NCI-H2227 treated with DMSO at 0.1 percent for 48 hours (cell line): ENCODE results near the gene BTNL9.
"Not testable (repeated sequence)": the region's sequence is repeated elsewhere in the genome, so short reads cannot be mapped to it uniquely, and the experiment has no call there.

Source experiments
- DNase-seq: peaks from one replicate; lab custom pipeline; 2025; lab: John Stamatoyannopoulos, UW

Gene BTNL9

GRCh38 chr5:181062631-181063030, 22.6 kb downstream of the BTNL9 start:
- DNase-seq = no peak

- DNase-seq = no peak
Measured at GRCh38 chr5:181063514-181063913, 23.4 kb downstream of the BTNL9 start.

GRCh38 chr5:181064987-181065386, 24.9 kb downstream of the BTNL9 start:
- no peak for DNase-seq

GRCh38 chr5:181069767-181070491, 29.9 kb downstream of the BTNL9 start:
- no peak for DNase-seq

- no peak for DNase-seq
Measured at GRCh38 chr5:181070523-181070922, 30.5 kb downstream of the BTNL9 start.

- no peak for DNase-seq
Measured at GRCh38 chr5:181071257-181071656, 31.2 kb downstream of the BTNL9 start.

- DNase-seq = no peak
Measured at GRCh38 chr5:181076920-181077319, 36.9 kb downstream of the BTNL9 start.

- no peak for DNase-seq
Measured at GRCh38 chr5:181081989-181082388, 41.9 kb downstream of the BTNL9 start.

GRCh38 chr5:181084621-181085195, 44.6 kb downstream of the BTNL9 start:
- DNase-seq = no peak

- DNase-seq = no peak
Measured at GRCh38 chr5:181086026-181086883, 46.2 kb downstream of the BTNL9 start.

- DNase-seq = no peak
Measured at GRCh38 chr5:181086884-181087205, 46.8 kb downstream of the BTNL9 start.

- DNase-seq = no peak
Measured at GRCh38 chr5:181087309-181087708, 47.2 kb downstream of the BTNL9 start.

GRCh38 chr5:181088289-181088688, 48.2 kb downstream of the BTNL9 start:
- DNase-seq = no peak

- DNase-seq = no peak
Measured at GRCh38 chr5:181092428-181092827, 52.4 kb downstream of the BTNL9 start.

- not testable (repeated sequence) for DNase-seq
Measured at GRCh38 chr5:181095162-181095561, 55.1 kb downstream of the BTNL9 start.

GRCh38 chr5:181096721-181097382, 56.8 kb downstream of the BTNL9 start:
- not testable (repeated sequence) for DNase-seq

GRCh38 chr5:181097383-181097753, 57.3 kb downstream of the BTNL9 start:
- DNase-seq = not testable (repeated sequence)

GRCh38 chr5:181097759-181098491, 57.9 kb downstream of the BTNL9 start:
- DNase-seq = not testable (repeated sequence)

- no peak for DNase-seq
Measured at GRCh38 chr5:181098762-181099601, 58.9 kb downstream of the BTNL9 start.

- DNase-seq = no peak
Measured at GRCh38 chr5:181099602-181100086, 59.6 kb downstream of the BTNL9 start.
